Erythroblast (primary cell): ENCODE data around the gene PRPSAP1.

ENCODE experiments used
- GATA1 ChIP-seq: IDR thresholded peaks from 2 replicates; pipeline ENCODE4 v1.6.1; 2011; ENCODE audit warnings: low read depth, mild to moderate bottlenecking, control low read depth, low read length, moderate library complexity
- POLR2A ChIP-seq: IDR thresholded peaks from 2 replicates; pipeline ENCODE4 v1.6.1; 2011; ENCODE audit warnings: mild to moderate bottlenecking, low read length

DNA sequence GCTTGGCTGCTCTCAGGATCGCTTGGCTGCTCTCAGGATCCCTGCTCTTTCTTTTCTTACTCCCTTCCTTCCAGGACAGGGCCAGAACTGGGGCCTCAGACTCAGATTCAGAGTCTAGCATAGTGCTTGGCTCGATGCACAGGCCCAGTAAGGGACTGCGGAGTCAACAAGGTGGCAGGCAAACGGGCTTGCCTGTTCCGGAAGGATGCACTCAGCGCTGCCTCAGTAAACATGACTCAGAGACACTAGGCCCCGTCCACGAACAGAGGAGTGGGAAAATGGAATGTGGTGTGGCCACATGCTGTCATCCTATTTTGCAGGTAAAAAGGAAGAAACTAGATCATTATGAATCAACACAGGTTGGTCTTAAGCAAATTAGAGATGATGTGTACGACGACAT, 40.5 kb upstream of the PRPSAP1 start:
- TF ChIP-seq GATA1 (no peak), POLR2A (no peak)
